IMR-90 (cell line): ENCODE measurements around the gene ZBTB24. TPM values are rescaled to one million over a fixed set of nuclear protein-coding genes. Genes with fewer than 3 reads are reported as not detected.

Source experiments
- ATAC-seq: fragments of 200-7000 bp; cut with Tn5 transposase; 2 replicates; pipeline ENCODE4 v1.9.1; 2020; ENCODE audit warnings: low read depth, mild to moderate bottlenecking, moderate library complexity
- BruUV-seq: library from RNA; stranded (reverse); fragments of 400-500 nt; replicated peaks from 2 replicates; lab custom pipeline; 2021; lab: Mats Ljungman, UMichigan
- CTCF ChIA-PET: fragments of 300-600 bp; formaldehyde crosslinking; extraction: SDS; loops from one replicate; lab custom pipeline; 2021; ENCODE audit warnings: antibody characterized with exemption; lab: Yijun Ruan, JAX
- POLR2A ChIA-PET: fragments of 300-600 bp; sonication (Branson Sonifier 250); formaldehyde crosslinking; loops from one replicate; lab custom pipeline; 2022; ENCODE audit warnings: antibody characterized with exemption; ENCODE audit not compliant: unreplicated experiment; lab: Charles Lee
- DNase-seq: peaks from one replicate; pipeline ENCODE4 v3.0.0; 2013
- H2AFZ ChIP-seq: replicated peaks from 2 replicates; pipeline ENCODE3; 2013; ENCODE audit warnings: low read length, mild to moderate bottlenecking; ENCODE audit not compliant: poor library complexity
- H2AK5ac ChIP-seq: 2 replicates; pipeline ENCODE4 v1.6.1; 2013; ENCODE audit warnings: low read depth, low read length, inconsistent platforms
- H2AK9ac ChIP-seq: replicated peaks from 2 replicates; pipeline ENCODE3; 2013; ENCODE audit warnings: mild to moderate bottlenecking, low read depth, low read length, moderate library complexity; ENCODE audit not compliant: poor library complexity
- H2BK120ac ChIP-seq: 2 replicates; pipeline ENCODE4 v1.6.1; 2013; ENCODE audit warnings: low read depth, low read length, inconsistent platforms
- H2BK15ac ChIP-seq: 3 replicates; pipeline ENCODE4 v1.6.1; 2013; ENCODE audit warnings: low read depth, low read length, inconsistent platforms
- H2BK20ac ChIP-seq: 2 replicates; pipeline ENCODE4 v1.6.1; 2013; ENCODE audit warnings: low read depth, mild to moderate bottlenecking, inconsistent platforms, low read length, moderate library complexity
- H2BK5ac ChIP-seq: 2 replicates; pipeline ENCODE4 v1.6.1; 2013; ENCODE audit warnings: mild to moderate bottlenecking, low read depth, low read length, inconsistent platforms; ENCODE audit not compliant: poor library complexity, severe bottlenecking
- H3K14ac ChIP-seq: replicated peaks from 2 replicates; pipeline ENCODE4 v1.6.1; 2013; ENCODE audit warnings: low read depth, low read length, inconsistent platforms
- H3K18ac ChIP-seq: 2 replicates; pipeline ENCODE4 v1.6.1; 2013; ENCODE audit warnings: low read depth, low read length, control low read depth
- H3K23ac ChIP-seq: 2 replicates; pipeline ENCODE4 v1.6.1; 2013; ENCODE audit warnings: low read depth, low read length, inconsistent platforms
- H3K27ac ChIP-seq: 2 replicates; pipeline ENCODE4 v1.5.1; 2013; ENCODE audit warnings: mild to moderate bottlenecking, control low read depth, low read length; ENCODE audit not compliant: insufficient read depth
- H3K27me3 ChIP-seq: 2 replicates; pipeline ENCODE4 v1.6.1; 2013; ENCODE audit warnings: low read length; ENCODE audit not compliant: control insufficient read depth, insufficient read depth
- H3K36me3 ChIP-seq: 2 replicates; pipeline ENCODE4 v1.6.1; 2013; ENCODE audit warnings: low read length, mixed read lengths; ENCODE audit not compliant: control insufficient read depth, insufficient read depth
- H3K4ac ChIP-seq: 2 replicates; pipeline ENCODE4 v1.6.1; 2013; ENCODE audit warnings: low read depth, low read length, inconsistent platforms
- H3K4me1 ChIP-seq: 2 replicates; pipeline ENCODE4 v1.6.1; 2013; ENCODE audit warnings: low read length, mixed read lengths; ENCODE audit not compliant: control insufficient read depth, insufficient read depth
- H3K4me2 ChIP-seq: 2 replicates; pipeline ENCODE4 v1.6.1; 2013; ENCODE audit warnings: low read depth, mild to moderate bottlenecking, control low read depth, low read length, moderate library complexity
- H3K4me3 ChIP-seq: 2 replicates; pipeline ENCODE4 v1.5.1; 2013; ENCODE audit warnings: low read depth, mild to moderate bottlenecking, control low read depth, low read length, moderate library complexity; ENCODE audit not compliant: insufficient read depth
- H3K56ac ChIP-seq: 2 replicates; pipeline ENCODE4 v1.6.1; 2013; ENCODE audit warnings: low read length, inconsistent platforms; ENCODE audit not compliant: insufficient read depth; ENCODE audit errors: extremely low read depth
- H3K79me1 ChIP-seq, 2 experiments: 2 replicates each; pipeline ENCODE4 v1.6.1; 2013; ENCODE audit warnings: low read length in 2 of 2, inconsistent platforms in 1 of 2, low read depth in 1 of 2
- H3K9ac ChIP-seq: 2 replicates; pipeline ENCODE4 v1.6.1; 2013; ENCODE audit warnings: low read depth, low read length, control low read depth
- H3K9me1 ChIP-seq: 2 replicates; pipeline ENCODE4 v1.6.1; 2013; ENCODE audit warnings: low read length, inconsistent platforms; ENCODE audit not compliant: insufficient read depth
- H3K9me3 ChIP-seq: 2 replicates; pipeline ENCODE4 v1.6.1; 2013; ENCODE audit warnings: low read length; ENCODE audit not compliant: control insufficient read depth, insufficient read depth
- H4K20me1 ChIP-seq: 2 replicates; pipeline ENCODE4 v1.6.1; 2013; ENCODE audit warnings: low read length, inconsistent platforms; ENCODE audit not compliant: insufficient read depth
- H4K5ac ChIP-seq: 2 replicates; pipeline ENCODE4 v1.6.1; 2013; ENCODE audit warnings: mild to moderate bottlenecking, low read depth, low read length, control low read depth
- H4K8ac ChIP-seq, 2 experiments: 2 replicates each; pipeline ENCODE4 v1.6.1; 2013; ENCODE audit warnings: low read depth in 2 of 2, low read length in 2 of 2, control low read depth in 1 of 2, inconsistent platforms in 1 of 2
- H4K91ac ChIP-seq: 2 replicates; pipeline ENCODE4 v1.6.1; 2013; ENCODE audit warnings: low read depth, low read length, inconsistent platforms; ENCODE audit not compliant: insufficient read depth
- BHLHE40 ChIP-seq: fragments of 150-350 bp; IDR thresholded peaks from 2 replicates; pipeline ENCODE4 v1.6.1; 2016; ENCODE audit warnings: mild to moderate bottlenecking, low read depth, low read length
- CTCF ChIP-seq: conservative IDR thresholded peaks from 2 replicates; pipeline ENCODE4 v1.5.1; 2012; ENCODE audit warnings: mild to moderate bottlenecking, low read depth, low read length, improper control_type of control experiment
- ELK1 ChIP-seq: fragments of 150-350 bp; IDR thresholded peaks from 2 replicates; pipeline ENCODE4 v1.6.1; 2016; ENCODE audit warnings: low read depth, mild to moderate bottlenecking, low read length, moderate library complexity, borderline replicate concordance
- MAFK ChIP-seq: IDR thresholded peaks from 2 replicates; pipeline ENCODE4 v1.6.1; 2012; ENCODE audit warnings: low read depth, low read length, improper control_type of control experiment
- MAZ ChIP-seq: IDR thresholded peaks from 2 replicates; pipeline ENCODE4 v1.6.1; 2012; ENCODE audit warnings: low read depth, mild to moderate bottlenecking, low read length, improper control_type of control experiment, moderate library complexity, borderline replicate concordance
- POLR2A ChIP-seq: IDR thresholded peaks from 2 replicates; pipeline ENCODE4 v1.6.1; 2012; ENCODE audit warnings: mild to moderate bottlenecking, low read depth, low read length
- RAD21 ChIP-seq: IDR thresholded peaks from 2 replicates; pipeline ENCODE4 v1.6.1; 2012; ENCODE audit warnings: low read length, improper control_type of control experiment
- RCOR1 ChIP-seq: IDR thresholded peaks from 2 replicates; pipeline ENCODE4 v1.6.1; 2012; ENCODE audit warnings: mild to moderate bottlenecking, low read length, improper control_type of control experiment; ENCODE audit not compliant: insufficient replicate concordance
- RFX5 ChIP-seq: IDR thresholded peaks from 2 replicates; pipeline ENCODE4 v1.8.0; 2012; ENCODE audit warnings: low read depth, mild to moderate bottlenecking, low read length, moderate library complexity
- WGBS, 2 experiments: methylation state at CpG; one replicate each; pipeline versions ENCODE4 v1.1.5 to v1.1.7; 2013; ENCODE audit warnings: missing lambda C conversion rate in 2 of 2; ENCODE audit not compliant: insufficient read length in 1 of 2; ENCODE audit errors: extremely low coverage in 2 of 2; 5-methylcytosine and 5-hydroxymethylcytosine counted together
- dilution Hi-C: fragments of 300-500 bp; cut with HindIII; formaldehyde crosslinking; loops from one replicate; pipeline ENCODE4 v1.14.3; 2018; ENCODE audit warnings: low sequenced_read_pairs; ENCODE audit not compliant: unreplicated experiment
- in situ Hi-C: fragments of 300-500 bp; cut with MboI; formaldehyde crosslinking; loops from 3 replicates; pipeline ENCODE4 v1.14.3; 2019; ENCODE audit warnings: low sequenced_read_pairs, inconsistent platforms, mixed read lengths
- intact Hi-C: fragments of 100-400 bp; cut with micrococcal nuclease; formaldehyde crosslinking; loops from 2 replicates; pipeline ENCODE4 v1.10.0; 2022
- polyA plus RNA-seq, 3 experiments: library from polyadenylated mRNA; depleted of rRNA; stranded (reverse); fragments of >200 nt; gene quantifications; 2 replicates each; pipeline ENCODE4 v1.2.3, GENCODE V29; 2012; ENCODE audit warnings: low replicate concordance in 1 of 3
- total RNA-seq: library from RNA; depleted of rRNA; stranded (reverse); fragments of >200 nt; gene quantifications from 2 replicates; pipeline ENCODE4 v1.2.3, GENCODE V29; 2012

The ZBTB24 gene
- total and polyA plus RNA-seq, 2 of the 4 experiments (the other 2 are of a cell fraction), result 2.3 to 7.9 TPM

GRCh38 chr6:109512271-109512817 is 29.3 kb upstream of the ZBTB24 start:
- Histone ChIP-seq H3K9me3 (no peaks in the 10 kb centered on the region; the same call in 1 of the 2 replicates), H3K18ac (no peak overlapping the region), H3K9me1 (peaks cover 3% of the 10 kb centered on the region; the same call in 1 of the 2 replicates), H3K4me2 (no peak overlapping the region), H3K23ac (no peak overlapping the region), H2BK20ac (no peak overlapping the region), H2BK120ac (no peak overlapping the region), H2BK15ac (no peak overlapping the region), H2AK5ac (no peak overlapping the region), H3K27me3 (no peaks in the 10 kb centered on the region), H3K4ac (no peak overlapping the region), H3K56ac (no peak overlapping the region), H2AK9ac (no peak overlapping the region), H4K8ac (no peak overlapping the region), H3K27ac (no peak overlapping the region), H3K9ac (no peak overlapping the region), H3K4me3 (no peak overlapping the region), H3K14ac (no peak overlapping the region), H4K91ac (no peak overlapping the region), H4K20me1 (no peaks in the 10 kb centered on the region), H3K79me1 (no peaks in the 10 kb centered on the region), H2BK5ac (no peak overlapping the region), H3K4me1 (peaks cover 2% of the 10 kb centered on the region; the same call in 1 of the 2 replicates), H2AFZ (no peak overlapping the region), H3K36me3 (no peaks in the 10 kb centered on the region), H4K5ac (no peak overlapping the region)
- ChIA-PET POLR2A (no interaction called here), CTCF (no interaction called here)
- intact Hi-C loops (no loop called here), dilution Hi-C loops (no loop called here), in situ Hi-C loops (no loop called here)
- ATAC-seq, result no peak
- TF ChIP-seq RCOR1 (no peak), BHLHE40 (no peak), ELK1 (no peak), RAD21 (no peak), CTCF (no peak), MAFK (no peak), RFX5 (no peak), MAZ (no peak), POLR2A (no peak)
- no peak for DNase-seq
- no TSS peak for BruUV-seq
- WGBS, 2 experiments, result no CpG with 5 or more reads among the region's 2 CpGs
